NCI-H774 (cell line): Measurements from ENCODE around the gene SPRN.
"Not testable (repeated sequence)": the region's sequence is repeated elsewhere in the genome, so short reads cannot be mapped to it uniquely, and the experiment has no call there.

Experiments
- DNase-seq: peaks from one replicate; lab custom pipeline; 2025; lab: John Stamatoyannopoulos, UW

SPRN gene

GRCh38 chr10:133386951-133387350 is 37.5 kb downstream of the SPRN start:
- DNase-seq, result not testable (repeated sequence)

- no peak for DNase-seq
Observed at GRCh38 chr10:133385214-133385613, 39.2 kb downstream of the SPRN start.

GRCh38 chr10:133384071-133384470 is 40.4 kb downstream of the SPRN start:
- DNase-seq, result no peak

GRCh38 chr10:133383551-133383950 is 40.9 kb downstream of the SPRN start:
- DNase-seq, result no peak

- DNase-seq, result no peak
Observed at GRCh38 chr10:133381036-133381435, 43.4 kb downstream of the SPRN start.

- DNase-seq, result no peak
Observed at GRCh38 chr10:133379801-133380666, 44.4 kb downstream of the SPRN start.

GRCh38 chr10:133379152-133379800 is 45.1 kb downstream of the SPRN start, which contains the start of gene PAOX:
Gene PAOX, plus strand, starts transcription at chr10:133379262. Its CDS starts 55 bp downstream, at chr10:133379317.
- peak; percentile 8 for DNase-seq

- DNase-seq, result no peak
Observed at GRCh38 chr10:133378251-133379096, 46.0 kb downstream of the SPRN start.

- DNase-seq, result no peak
Observed at GRCh38 chr10:133377818-133378250, 46.6 kb downstream of the SPRN start.

- no peak for DNase-seq
Observed at GRCh38 chr10:133377025-133377817, 47.2 kb downstream of the SPRN start.

GRCh38 chr10:133376183-133376582 is 48.2 kb downstream of the SPRN start:
- DNase-seq, result not testable (repeated sequence)

- no peak for DNase-seq
Observed at GRCh38 chr10:133375357-133376115, 48.9 kb downstream of the SPRN start.

GRCh38 chr10:133373174-133374090 is 51.0 kb downstream of the SPRN start, which contains the start of gene ECHS1:
Gene ECHS1, minus strand, starts transcription at chr10:133373354. Its CDS starts 21 bp downstream, at chr10:133373333.
- DNase-seq, result peak; percentile 81

- DNase-seq, result no peak
Observed at GRCh38 chr10:133372507-133372906, 51.9 kb downstream of the SPRN start.
